HG02763 (cell line): ENCODE data around the gene F13B.
"Not testable (repeated sequence)": the region's sequence is repeated elsewhere in the genome, so short reads cannot be mapped to it uniquely, and the experiment has no call there.

Source experiments
- ATAC-seq: cut with Tn5 transposase; IDR thresholded peaks from one replicate; pipeline ENCODE4 v1.9.1; 2021; ENCODE audit warnings: mild to moderate bottlenecking, moderate library complexity; ENCODE audit not compliant: unreplicated experiment

The F13B gene

DNA sequence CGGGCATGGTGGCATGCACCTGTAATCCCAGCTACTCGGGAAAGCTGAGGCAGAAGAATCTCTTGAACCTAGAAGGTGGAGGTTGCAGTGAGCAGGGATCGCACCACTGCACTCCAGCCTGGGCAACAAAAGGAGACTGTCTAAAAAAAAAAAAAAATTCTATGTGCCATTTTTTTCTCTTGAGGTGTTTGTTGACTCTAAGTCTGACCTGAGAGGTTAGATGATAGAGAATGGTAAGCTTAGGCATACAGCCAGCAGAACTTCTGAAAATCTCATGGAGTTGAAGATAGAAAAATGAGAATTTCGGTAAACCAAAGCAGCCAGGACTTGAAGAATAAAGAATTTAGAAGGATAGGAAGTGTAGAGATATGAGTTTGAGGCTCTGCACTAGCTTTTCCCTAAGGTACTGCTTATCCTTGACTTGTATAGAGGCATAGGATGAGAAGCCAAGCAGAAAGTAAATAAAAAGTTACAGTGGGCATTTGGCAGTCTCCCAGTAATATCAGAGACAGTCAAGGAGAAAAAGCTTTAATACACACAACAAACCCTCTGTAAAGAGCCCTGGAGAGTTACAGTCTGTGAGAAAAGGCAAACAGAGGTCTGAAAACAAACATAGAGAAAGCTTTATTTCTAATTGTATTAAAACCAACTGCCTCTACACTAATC lies 24.3 kb downstream of the F13B start:
- ATAC-seq, result no peak

DNA sequence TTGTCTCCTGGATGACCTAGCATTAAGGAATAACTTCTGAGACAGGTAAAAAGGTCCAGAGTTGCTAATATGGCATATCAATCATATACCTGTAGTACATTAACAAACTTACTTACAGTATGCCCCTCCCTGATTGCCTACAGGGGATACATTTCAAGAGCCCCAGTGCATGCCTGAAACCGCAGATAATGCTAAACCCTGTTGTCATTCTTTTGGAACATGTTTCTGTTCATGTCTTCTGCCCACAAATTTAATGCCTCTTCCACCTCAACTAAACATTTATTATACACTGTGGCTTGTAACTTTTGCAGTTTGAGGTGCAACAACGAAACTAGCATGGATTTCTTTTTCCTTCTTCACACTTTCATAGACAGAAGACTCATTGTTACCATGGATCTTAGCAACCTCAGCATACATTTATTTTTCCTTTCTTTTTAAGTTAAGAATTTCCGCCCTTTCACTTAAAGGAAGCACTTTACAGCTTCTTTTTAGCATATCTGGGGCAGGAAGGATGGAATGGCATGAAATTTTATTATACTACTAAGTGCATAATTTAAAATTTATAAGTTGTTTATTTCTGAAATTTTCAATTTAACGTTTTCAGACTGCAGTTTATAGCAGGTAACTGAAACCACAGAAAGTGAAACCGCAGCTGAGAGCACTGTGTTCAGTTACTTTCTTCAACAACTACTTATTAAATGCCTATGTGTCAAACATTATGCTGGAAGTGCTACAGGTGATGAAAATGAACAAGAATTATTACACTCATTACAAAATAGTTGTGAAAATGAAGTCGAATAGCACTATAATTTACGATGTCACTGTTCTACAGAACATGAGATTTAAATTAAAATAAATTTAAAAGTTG lies 25.3 kb downstream of the F13B start:
- peak; percentile 71 for ATAC-seq

DNA sequence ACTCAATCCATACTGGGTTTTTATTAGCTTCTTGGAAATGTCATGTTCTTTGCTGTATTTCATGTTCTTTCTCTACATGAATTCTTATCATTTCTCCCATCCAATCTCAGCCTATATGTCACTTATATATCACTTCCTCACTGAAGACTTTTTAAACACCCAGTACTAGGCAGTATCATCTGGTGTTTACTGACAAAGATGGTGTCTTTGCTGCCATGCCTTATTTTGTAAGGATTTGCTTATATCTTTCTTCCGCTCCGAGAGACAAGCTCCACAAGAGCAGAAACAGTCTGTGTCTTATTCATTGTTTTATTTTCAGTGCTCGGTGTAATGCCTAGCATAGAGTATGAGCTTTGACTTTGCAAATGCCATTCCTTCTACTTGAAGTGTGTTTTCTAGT lies 30.2 kb downstream of the F13B start:
- no peak for ATAC-seq

DNA sequence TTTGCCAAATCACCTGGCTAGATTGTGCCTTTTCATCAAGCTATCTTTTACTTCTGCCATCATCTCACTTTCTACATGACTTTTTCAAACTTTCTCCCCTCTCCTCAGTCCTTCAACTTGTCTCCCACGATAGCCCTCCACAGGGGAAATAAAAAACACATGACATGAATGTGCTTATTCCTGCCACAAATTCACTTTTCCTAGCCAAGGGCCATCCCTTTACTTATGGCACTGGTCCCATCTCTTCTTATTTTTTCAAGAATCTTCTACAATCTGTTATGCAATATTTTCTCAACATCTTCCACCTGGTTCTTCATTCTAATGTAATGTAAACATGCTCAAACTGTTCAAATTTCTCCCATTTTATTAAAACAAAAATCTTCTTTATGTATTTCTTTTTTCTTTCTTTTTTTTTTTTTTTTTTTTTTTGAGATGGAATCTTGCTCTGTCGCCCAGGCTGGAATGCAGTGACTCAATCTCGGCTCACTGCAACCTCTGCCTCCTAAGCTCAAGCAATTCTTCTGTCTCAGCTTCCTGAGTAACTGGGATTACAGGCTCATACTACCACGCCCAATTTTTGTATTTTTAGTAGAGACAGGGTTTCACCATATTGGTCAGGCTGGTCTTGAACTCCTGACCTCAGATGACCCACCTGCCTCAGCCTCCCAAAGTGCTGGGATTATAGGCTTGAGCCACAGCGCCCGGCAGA lies 32.3 kb downstream of the F13B start:
- ATAC-seq, result not testable (repeated sequence)

DNA sequence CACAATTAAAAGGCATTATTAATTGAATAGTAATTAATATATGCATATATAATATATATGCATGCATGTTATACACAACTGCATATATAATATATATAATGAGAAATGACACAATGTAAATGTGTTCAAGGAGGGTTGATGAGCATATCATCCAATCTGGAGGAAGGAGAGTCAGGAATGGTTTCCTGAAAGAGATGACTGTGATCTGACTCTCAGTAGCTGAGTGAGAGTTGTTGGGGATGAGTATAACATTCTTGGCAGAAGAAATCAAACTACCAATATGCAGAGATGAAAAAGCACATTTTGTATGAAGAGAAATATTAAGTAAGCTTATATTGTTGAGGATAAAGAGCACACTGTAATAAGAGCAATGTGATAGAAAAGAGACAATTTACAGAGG lies 37.3 kb downstream of the F13B start:
- ATAC-seq, result no peak

DNA sequence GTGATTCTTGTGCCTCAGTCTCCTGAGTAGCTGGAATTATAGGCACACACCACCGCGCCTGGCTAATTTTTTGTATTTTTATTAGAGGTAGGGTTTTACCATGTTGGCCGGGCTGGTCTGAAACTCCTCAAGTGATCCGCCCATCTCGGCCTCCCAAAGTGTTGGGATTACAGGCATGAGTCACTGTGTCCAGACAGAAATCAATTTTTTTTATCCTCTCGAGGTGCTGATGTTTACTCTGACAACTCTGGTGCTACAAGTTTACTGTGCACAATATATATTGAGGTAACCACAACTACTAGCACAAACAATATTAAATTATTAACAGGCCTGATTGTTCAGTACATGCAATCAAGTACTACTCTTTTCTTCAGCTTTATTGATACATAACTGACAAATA lies 39.7 kb downstream of the F13B start:
- ATAC-seq, result no peak

DNA sequence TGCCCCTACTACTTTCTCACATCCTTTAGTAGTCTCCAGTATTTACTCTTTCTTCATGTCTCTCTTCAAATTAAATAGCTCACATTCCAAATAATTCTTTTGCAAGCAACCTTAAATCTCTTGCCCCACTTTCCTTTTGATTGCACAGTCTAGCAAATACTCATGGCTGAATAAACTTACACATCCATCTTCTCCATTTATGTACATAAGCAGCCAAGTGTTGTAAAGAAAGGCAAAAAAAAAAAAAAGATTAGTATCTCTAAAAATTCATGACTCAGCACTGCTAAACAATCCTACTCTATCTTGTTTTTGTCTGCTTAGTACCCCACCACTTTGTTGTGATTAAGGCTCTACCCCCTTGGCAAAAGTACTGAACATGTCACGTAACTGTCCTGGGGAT lies 42.6 kb downstream of the F13B start:
- ATAC-seq, result no peak

DNA sequence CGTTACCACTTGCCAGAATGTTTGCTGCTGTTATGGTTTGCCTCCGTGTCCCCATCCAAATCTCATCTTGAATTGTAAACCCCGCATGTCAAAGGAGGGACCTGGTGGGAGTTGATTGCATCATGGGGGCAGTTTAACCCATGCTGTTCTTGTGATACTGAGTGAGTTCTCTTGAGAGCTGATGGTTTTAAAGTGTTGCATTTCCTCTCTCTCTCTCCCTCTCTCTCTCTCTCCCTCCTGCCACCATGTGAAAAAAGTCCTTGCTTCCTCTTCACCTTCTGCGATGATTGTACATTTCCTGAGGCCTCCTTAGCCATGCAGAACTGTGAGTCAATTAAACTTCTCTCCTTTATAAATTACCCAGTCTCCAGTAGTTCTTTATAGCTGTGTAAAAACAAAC lies 45.3 kb downstream of the F13B start:
- no peak for ATAC-seq

DNA sequence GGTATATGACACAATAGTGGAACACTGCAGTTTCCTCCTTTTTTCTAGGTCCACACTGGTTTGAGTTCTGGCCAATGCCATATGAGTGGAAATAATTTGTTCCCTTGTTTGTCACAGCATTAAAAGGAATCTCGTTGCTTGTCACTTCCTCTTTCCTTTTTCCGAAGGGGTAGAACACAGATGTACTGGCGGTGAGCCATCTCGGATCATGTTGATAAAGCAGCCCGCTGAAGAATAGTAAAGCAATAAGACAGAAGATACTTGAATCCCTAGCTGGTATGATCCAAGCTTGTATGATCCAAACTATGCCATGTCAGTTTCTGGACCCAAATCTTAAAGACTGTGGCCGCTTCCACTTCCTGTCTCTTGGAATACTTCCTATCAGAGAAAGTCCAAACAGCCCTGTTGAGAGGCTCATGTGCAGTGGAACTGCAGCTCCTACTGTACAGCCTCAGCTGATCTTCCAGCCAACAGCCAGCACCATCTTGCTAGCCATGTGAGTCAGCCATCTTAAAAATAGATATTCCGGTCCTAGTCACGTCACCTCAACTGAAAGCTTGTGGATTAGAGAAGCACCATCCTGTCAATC lies 49.4 kb downstream of the F13B start:
- no peak for ATAC-seq

DNA sequence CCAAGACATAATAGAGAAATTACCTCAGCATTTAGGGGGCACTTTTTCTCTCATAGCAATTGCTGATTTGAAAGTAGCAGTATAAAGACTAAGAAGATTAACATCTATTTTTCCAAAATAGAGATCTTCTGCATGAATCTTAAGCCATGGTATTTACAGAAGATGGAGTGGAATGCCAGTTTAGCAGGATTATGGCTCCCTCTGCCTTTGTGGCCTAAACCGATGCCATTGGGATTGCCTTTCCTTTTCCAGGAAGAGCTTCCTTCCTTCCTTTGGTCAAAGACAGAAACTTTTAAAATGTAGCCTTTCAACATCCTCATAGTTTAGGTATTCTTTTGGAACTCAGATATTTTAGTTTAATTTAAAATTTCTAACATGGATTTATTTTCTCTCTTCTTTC lies 50.3 kb downstream of the F13B start:
- ATAC-seq, result no peak

DNA sequence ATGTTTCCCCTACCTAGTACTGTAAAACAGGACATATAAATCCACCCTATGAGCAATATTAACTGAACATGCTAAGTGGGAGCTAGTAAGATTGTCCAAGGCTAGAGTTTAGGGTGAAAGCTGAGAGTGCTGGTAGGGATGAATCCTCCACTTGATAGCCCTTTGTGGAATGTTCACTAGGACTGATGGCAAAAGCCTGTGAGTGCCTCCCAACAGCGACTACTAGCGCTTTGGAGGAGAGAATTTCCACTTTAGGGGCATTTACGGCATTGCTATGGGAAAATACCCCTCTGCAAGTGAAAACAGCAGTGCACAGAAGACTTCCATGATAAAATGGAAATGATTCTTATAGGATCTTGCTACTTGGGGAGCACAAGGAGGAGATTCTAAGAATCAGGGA lies 53.8 kb downstream of the F13B start:
- no peak for ATAC-seq

DNA sequence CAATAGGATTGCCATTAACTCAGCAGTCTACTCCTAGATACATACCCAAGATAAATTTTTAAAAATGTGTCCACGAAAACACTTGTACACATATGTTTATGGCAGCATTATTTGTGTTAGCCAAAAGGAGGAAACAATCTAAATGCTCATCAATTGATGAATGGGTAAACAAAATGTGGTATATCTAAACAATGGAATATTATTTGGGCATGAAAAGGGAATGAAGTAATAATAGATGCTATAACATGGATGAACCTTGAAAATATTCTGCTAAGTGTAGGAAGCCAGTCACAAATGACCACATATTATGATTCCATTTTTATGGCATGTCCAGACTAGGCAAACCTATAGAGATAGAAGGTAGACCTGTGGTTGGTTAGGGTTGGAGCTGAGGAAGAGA lies 55.4 kb downstream of the F13B start:
- no peak for ATAC-seq

DNA sequence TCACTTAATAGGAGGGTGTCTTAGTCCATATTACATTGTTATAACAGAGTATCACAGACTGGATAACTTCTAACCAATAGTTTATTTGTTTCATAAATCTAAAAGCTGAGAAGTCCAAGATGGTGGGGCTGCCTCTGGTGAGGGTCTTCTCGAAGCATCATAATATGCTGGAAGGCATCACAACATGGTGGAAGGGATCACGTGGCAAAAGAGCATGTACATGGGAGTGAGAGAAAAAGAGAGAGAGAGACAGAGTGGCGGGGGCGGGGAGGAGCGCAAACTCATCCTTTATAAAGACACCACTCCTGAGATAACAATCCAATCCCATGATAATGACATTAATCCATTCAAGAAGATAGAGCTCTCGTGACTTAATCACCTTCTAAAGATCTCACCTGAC lies 58.2 kb downstream of the F13B start:
- no peak for ATAC-seq

DNA sequence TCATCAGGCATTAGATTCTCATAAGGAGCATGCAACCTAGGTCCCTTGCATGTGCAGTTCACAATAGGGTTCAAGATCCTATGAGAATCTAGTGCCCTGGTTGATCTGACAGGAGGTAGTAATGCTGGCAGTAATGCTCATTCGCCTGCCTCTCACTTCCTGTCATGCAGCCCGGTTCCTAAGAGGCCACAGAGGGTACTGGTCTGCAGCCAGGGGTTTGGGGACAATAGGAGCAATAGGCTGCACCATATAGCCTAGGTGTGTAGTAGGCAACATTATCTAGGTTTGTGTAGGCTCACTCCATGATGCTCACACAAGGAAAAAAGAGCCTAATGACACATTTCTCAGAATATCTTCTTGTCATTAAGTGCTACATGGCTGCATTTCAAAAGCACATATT lies 63.9 kb downstream of the F13B start:
- ATAC-seq, result no peak

DNA sequence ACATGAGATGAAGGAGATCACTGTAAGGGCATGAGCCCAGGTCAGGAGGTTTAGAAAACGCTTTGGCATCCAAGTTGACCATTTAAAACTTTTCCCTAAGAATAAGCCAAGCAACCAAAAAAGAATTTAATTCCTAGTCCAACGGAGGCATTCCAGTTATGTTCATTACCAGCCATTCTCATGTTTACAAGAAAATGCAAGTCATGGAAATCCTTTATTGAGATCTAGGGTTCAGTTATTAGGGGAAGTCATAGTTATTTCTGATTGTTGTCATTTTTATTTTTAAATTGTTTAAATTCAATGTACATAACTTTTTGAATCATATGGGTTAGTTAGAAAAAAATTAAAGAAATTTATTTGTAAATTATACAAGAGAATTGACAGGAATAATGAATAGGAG lies 65.2 kb downstream of the F13B start:
- no peak for ATAC-seq

DNA sequence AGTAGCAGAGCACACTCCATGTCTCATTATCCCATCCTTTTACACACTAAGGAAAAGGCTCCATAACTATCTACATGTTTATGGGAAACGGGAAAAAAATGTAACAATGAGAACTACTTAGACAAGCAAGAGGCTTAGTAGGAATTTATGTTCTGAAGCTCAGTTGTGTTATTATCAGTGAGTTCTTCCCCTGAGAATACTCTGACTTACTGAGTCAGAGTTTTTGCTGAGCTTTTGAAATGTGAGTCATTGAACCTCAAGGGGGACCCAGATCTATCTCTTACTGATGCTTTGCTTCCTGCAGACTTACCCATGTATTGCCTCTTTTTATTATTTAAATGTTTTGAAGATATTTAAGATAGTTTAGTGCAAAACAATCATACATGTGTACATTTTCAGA lies 69.6 kb downstream of the F13B start:
- no peak for ATAC-seq

DNA sequence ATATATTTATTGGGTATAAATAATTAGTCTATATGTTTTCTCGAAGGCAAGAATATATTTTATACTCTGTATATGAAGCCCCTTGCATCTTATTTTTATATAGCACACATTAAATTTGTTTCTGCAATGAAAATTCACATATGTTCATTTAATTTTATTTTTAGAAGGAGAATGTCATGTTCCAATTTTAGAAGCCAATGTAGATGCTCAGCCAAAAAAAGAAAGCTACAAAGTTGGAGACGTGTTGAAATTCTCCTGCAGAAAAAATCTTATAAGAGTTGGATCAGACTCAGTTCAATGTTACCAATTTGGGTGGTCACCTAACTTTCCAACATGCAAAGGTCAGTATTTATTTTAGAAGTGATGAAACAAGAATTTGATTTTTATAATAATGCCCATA lies 73.1 kb downstream of the F13B start:
- no peak for ATAC-seq

DNA sequence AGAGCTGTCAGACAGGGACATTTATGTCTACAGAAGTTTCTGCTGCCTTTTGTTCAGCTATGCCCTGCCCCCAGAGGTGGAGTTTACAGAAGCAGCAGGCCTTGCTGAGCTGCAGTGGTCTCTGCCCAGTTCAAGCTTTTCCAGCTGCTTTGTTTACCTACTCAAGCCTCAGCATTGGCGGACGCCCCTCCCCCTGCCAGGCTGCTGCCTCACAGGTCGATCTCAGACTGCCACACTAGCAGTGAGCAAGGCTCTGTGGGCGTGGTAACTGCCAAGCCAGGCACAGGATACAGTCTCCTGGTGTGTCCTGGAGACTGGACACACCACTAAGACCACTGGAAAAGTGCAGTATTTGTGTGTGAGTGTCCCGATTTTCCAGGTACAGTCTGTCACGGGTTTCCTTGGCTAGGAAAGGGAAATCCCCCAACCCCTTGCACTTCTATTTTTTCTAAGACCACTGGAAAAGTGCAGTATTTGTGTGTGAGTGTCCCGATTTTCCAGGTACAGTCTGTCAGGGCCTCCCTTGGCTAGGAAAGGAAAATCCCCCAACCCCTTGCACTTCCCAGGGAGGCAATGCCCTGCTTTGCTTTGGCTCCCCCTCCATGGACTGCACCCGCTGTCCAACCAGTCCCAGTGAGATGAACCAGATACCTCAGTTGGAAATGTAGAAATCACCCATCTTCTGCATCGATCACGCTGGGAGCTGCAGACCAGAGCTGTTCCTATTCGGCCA lies 75.0 kb downstream of the F13B start:
- not testable (repeated sequence) for ATAC-seq
